ENCODE results near the gene PGPEP1.

Gene PGPEP1

DNA sequence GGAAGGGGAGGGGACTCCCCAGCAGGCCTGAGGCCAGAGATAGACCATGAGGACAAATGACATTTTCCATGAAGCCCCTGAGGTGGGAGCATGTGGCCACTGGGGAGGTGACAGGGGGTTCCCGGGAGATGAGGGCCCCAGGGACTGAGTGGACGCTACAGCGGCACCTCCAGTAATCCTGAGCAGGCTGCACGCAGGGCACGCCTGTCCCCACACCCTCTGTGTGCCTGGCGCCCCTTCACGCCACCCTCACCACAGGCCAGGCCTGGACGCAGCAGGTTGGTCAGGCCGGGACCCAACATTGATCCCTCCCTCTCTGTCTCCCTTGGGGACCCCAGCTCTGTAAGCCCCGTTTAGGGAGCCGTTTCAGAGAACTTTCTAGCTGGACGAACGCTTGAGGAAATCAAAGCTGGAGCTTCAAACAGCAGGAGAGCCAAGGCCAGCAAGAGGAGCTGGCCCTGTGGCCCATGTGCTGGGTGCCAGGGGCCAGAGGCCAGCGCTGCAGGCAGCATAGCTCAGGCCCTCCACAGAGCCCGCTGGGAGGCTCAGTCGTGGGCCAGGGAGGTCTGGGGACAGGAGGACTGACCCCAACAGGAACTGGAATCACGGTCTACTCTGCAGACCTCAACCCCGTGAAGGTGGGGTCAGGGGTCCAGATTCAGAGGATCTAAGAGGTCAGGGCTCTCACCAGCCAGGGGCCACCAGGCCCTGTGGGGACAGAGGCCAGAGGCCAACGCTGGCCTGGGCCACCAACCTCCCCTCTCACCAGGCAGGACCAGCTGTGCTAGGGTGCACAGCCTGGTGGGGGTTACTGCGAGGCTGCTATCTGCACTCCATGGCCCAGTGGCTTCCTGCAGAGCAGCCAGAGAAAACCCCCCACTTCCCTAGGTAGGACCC lies 32.1 kb upstream of the PGPEP1 start:
- H3K9ac ChIP-seq (ENCODE audit: low read depth, low read length, poor library complexity, severe bottlenecking), result no peak overlapping the region
- peaks cover 18% of the 10 kb centered on the region for H3K4me1 ChIP-seq (ENCODE audit: insufficient read depth, low read length, poor library complexity, severe bottlenecking)
- H3K36me3 ChIP-seq (ENCODE audit: insufficient read depth, low read length), result peaks cover 65% of the 10 kb centered on the region; the same call in 1 of the 2 replicates
- H3K79me2 ChIP-seq (ENCODE audit: insufficient read depth, low read length), result peaks cover 29% of the 10 kb centered on the region; the same call in 1 of the 2 replicates
- TF ChIP-seq EZH2phosphoT487 (IDR thresholded peaks at IDR 0.05; ENCODE audit: borderline replicate concordance), result no peak
- TF ChIP-seq, protein P1, sequence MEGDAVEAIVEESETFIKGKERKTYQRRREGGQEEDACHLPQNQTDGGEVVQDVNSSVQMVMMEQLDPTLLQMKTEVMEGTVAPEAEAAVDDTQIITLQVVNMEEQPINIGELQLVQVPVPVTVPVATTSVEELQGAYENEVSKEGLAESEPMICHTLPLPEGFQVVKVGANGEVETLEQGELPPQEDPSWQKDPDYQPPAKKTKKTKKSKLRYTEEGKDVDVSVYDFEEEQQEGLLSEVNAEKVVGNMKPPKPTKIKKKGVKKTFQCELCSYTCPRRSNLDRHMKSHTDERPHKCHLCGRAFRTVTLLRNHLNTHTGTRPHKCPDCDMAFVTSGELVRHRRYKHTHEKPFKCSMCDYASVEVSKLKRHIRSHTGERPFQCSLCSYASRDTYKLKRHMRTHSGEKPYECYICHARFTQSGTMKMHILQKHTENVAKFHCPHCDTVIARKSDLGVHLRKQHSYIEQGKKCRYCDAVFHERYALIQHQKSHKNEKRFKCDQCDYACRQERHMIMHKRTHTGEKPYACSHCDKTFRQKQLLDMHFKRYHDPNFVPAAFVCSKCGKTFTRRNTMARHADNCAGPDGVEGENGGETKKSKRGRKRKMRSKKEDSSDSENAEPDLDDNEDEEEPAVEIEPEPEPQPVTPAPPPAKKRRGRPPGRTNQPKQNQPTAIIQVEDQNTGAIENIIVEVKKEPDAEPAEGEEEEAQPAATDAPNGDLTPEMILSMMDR (conservative IDR thresholded peaks at IDR 0.05; ENCODE audit: low read length), result no peak
- H3K9me3 ChIP-seq (ENCODE audit: insufficient read depth, low read depth, low read length), result no peaks in the 10 kb centered on the region
- peaks cover 9% of the 10 kb centered on the region for H4K20me1 ChIP-seq (ENCODE audit: insufficient read depth, low read length, poor library complexity, severe bottlenecking)
- no peak overlapping the region for H2AFZ ChIP-seq (ENCODE audit: low read length)
- H3K9me2 ChIP-seq (replicated peaks; ENCODE audit: low read depth, low read length), result no peaks in the 10 kb centered on the region
- H3K4me3 ChIP-seq (ENCODE audit: low read length, poor library complexity, severe bottlenecking), result no peak overlapping the region
- no peak overlapping the region for H3K4me2 ChIP-seq (ENCODE audit: low read depth, low read length, poor library complexity, severe bottlenecking)
- peaks cover 18% of the 10 kb centered on the region for H3F3A ChIP-seq (ENCODE audit: low read depth)
- no peaks in the 10 kb centered on the region for H3K27me3 ChIP-seq (ENCODE audit: insufficient read depth, low read length, poor library complexity, severe bottlenecking)

DNA sequence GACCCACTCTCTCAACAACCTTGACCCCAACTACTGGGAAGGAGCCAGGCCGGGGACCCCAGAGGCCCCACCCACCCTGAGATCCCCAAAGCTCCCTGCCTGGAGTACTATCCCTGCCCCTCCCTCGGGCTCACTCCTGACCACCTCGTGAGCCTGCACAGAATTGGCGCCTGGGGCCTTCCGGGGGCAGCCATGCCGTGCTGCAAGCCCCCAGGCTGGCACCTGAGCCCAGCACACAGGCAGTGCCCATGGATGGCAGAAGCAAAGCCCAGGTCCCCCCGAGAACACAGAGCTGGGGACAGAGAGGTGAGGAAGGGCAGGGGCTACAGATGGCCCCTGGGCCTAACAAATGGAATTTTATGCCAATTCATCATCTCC lies 31.5 kb upstream of the PGPEP1 start:
- H3F3A ChIP-seq (ENCODE audit: low read depth), result peaks cover 14% of the 10 kb centered on the region
- no peak for TF ChIP-seq EZH2phosphoT487 (IDR thresholded peaks at IDR 0.05; ENCODE audit: borderline replicate concordance)
- TF ChIP-seq, protein P1 (conservative IDR thresholded peaks at IDR 0.05; ENCODE audit: low read length), result no peak

DNA sequence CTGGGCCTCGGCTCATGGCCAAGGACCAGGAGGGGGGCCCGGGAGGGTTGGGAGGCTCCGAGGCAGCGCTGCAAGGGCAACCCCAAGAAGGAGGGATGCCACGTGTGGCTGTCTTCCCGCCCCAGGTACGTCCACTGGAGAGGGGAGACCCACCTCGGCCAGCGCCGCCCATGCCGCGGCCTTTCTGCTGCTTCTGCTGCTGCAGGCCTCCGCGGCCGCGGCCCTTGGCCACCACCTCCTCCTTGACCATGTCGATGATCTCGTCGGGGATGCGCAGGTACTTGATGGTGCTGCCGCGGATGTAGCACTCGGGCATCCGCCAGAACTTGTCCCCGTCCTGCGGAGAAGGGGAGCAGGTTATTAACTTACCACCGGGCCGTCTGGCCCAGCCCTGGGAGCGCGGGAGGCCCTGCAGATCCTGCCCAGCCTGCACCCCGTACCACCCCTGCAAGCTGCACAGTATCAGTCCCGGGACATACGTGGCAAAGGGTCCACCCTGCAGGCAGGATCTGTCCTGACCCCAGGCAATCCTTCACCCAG lies 30.8 kb upstream of the PGPEP1 start:
- Histone ChIP-seq H3K9me3 (ENCODE audit: insufficient read depth, low read depth, low read length) (no peaks in the 10 kb centered on the region), H3K9ac (ENCODE audit: low read depth, low read length, poor library complexity, severe bottlenecking) (no peak overlapping the region), H3F3A (ENCODE audit: low read depth) (0 out of 2 replicates have a peak, but pooled peaks cover 8% of the 10 kb centered on the region), H3K27me3 (ENCODE audit: insufficient read depth, low read length, poor library complexity, severe bottlenecking) (no peaks in the 10 kb centered on the region), H4K20me1 (ENCODE audit: insufficient read depth, low read length, poor library complexity, severe bottlenecking) (peaks cover 9% of the 10 kb centered on the region), H3K79me2 (ENCODE audit: insufficient read depth, low read length) (peaks cover 33% of the 10 kb centered on the region; the same call in 1 of the 2 replicates), H2AFZ (ENCODE audit: low read length) (no peak overlapping the region), H3K36me3 (ENCODE audit: insufficient read depth, low read length) (peaks cover 68% of the 10 kb centered on the region; the same call in 1 of the 2 replicates), H3K9me2 (replicated peaks; ENCODE audit: low read depth, low read length) (no peaks in the 10 kb centered on the region), H3K4me1 (ENCODE audit: insufficient read depth, low read length, poor library complexity, severe bottlenecking) (peaks cover 7% of the 10 kb centered on the region), H3K4me2 (ENCODE audit: low read depth, low read length, poor library complexity, severe bottlenecking) (no peak overlapping the region), H3K4me3 (ENCODE audit: low read length, poor library complexity, severe bottlenecking) (no peak overlapping the region)
- TF ChIP-seq, protein P1 (conservative IDR thresholded peaks at IDR 0.05; ENCODE audit: low read length), result no peak
- no peak for TF ChIP-seq EZH2phosphoT487 (IDR thresholded peaks at IDR 0.05; ENCODE audit: borderline replicate concordance)

More for the DNA sequence above, 31.5 kb upstream of the PGPEP1 start:
- H3K36me3 ChIP-seq (ENCODE audit: insufficient read depth, low read length), result peaks cover 68% of the 10 kb centered on the region; the same call in 1 of the 2 replicates
- H2AFZ ChIP-seq (ENCODE audit: low read length), result no peak overlapping the region
- H3K4me3 ChIP-seq (ENCODE audit: low read length, poor library complexity, severe bottlenecking), result no peak overlapping the region
- no peaks in the 10 kb centered on the region for H3K9me2 ChIP-seq (replicated peaks; ENCODE audit: low read depth, low read length)
- H4K20me1 ChIP-seq (ENCODE audit: insufficient read depth, low read length, poor library complexity, severe bottlenecking), result peaks cover 9% of the 10 kb centered on the region
- H3K27me3 ChIP-seq (ENCODE audit: insufficient read depth, low read length, poor library complexity, severe bottlenecking), result no peaks in the 10 kb centered on the region
- no peak overlapping the region for H3K4me2 ChIP-seq (ENCODE audit: low read depth, low read length, poor library complexity, severe bottlenecking)
- peaks cover 12% of the 10 kb centered on the region for H3K4me1 ChIP-seq (ENCODE audit: insufficient read depth, low read length, poor library complexity, severe bottlenecking)
- H3K9me3 ChIP-seq (ENCODE audit: insufficient read depth, low read depth, low read length), result no peaks in the 10 kb centered on the region
- H3K79me2 ChIP-seq (ENCODE audit: insufficient read depth, low read length), result peaks cover 32% of the 10 kb centered on the region; the same call in 1 of the 2 replicates
- H3K9ac ChIP-seq (ENCODE audit: low read depth, low read length, poor library complexity, severe bottlenecking), result no peak overlapping the region

All from Loucy (cell line).